ENCODE results near the gene ENSA. TPM values are rescaled to one million over a fixed set of nuclear protein-coding genes. Genes with fewer than 3 reads are reported as not detected.
"Not testable (repeated sequence)": the region's sequence is repeated elsewhere in the genome, so short reads cannot be mapped to it uniquely, and the experiment has no call there.

Gene ENSA
- total and polyA plus RNA-seq, 2 donors (not counting 3 experiments of a cell fraction or from before 2014, with no cell fraction given): 32.4 to 155 TPM

DNA sequence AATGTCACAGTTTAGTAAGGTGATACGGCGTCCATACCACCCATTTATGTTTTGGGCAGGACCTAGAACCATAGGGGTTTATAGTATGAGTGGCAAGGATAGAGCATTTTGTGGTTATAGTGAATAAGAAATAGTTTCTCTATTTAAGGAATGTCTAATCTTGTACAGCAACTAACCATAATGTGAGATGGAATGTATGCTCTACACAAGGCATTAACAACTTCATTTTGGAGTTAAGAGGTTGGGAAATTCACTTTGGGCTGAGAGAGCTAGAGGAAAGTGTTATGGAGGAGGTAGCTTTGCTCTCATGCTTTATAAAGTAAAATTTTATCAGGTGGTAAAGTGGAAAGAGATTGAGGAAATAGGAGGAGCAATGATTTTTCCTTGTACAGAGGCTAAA is 47.0 kb downstream of the ENSA start:
- TF ChIP-seq MYC (IDR thresholded peaks at IDR 0.05; ENCODE audit: low read depth, low read length) (no peak), POLR2A (IDR thresholded peaks at IDR 0.05; ENCODE audit: low read depth, low read length) (no peak), GATA2 (IDR thresholded peaks at IDR 0.05; ENCODE audit: insufficient read depth, insufficient read length, low read depth, low read length) (no peak), EZH2 (IDR thresholded peaks at IDR 0.05; ENCODE audit: borderline replicate concordance, low read depth, low read length, severe bottlenecking) (no peak), POLR2AphosphoS5 (IDR thresholded peaks at IDR 0.05; ENCODE audit: insufficient read depth, low read depth, low read length) (no peak), FOS (IDR thresholded peaks at IDR 0.05; ENCODE audit: borderline replicate concordance, insufficient read depth, low read length) (no peak), JUN (IDR thresholded peaks at IDR 0.05; ENCODE audit: borderline replicate concordance, insufficient read depth, insufficient read length, low read depth) (no peak), MAX (IDR thresholded peaks at IDR 0.05; ENCODE audit: insufficient read depth, insufficient read length) (no peak)
- TF ChIP-seq, protein P1, sequence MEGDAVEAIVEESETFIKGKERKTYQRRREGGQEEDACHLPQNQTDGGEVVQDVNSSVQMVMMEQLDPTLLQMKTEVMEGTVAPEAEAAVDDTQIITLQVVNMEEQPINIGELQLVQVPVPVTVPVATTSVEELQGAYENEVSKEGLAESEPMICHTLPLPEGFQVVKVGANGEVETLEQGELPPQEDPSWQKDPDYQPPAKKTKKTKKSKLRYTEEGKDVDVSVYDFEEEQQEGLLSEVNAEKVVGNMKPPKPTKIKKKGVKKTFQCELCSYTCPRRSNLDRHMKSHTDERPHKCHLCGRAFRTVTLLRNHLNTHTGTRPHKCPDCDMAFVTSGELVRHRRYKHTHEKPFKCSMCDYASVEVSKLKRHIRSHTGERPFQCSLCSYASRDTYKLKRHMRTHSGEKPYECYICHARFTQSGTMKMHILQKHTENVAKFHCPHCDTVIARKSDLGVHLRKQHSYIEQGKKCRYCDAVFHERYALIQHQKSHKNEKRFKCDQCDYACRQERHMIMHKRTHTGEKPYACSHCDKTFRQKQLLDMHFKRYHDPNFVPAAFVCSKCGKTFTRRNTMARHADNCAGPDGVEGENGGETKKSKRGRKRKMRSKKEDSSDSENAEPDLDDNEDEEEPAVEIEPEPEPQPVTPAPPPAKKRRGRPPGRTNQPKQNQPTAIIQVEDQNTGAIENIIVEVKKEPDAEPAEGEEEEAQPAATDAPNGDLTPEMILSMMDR (IDR thresholded peaks at IDR 0.05; ENCODE audit: extremely low read depth in 1 of 2, insufficient read depth in 1 of 2, low read depth in 1 of 2, low read length in 2 of 2): no peak
- no TSS peak for BruUV-seq (replicated peaks)
- no peak overlapping the region for H3K27ac ChIP-seq (ENCODE audit: insufficient read depth, low read depth, low read length)
- DNase-seq (ENCODE audit: low read depth, low spot score) (no peak), FAIRE-seq (no peak)
- no peaks in the 10 kb centered on the region for H3K9me3 ChIP-seq (replicated peaks; ENCODE audit: control insufficient read depth, insufficient read depth, low read length)
- H2AFZ ChIP-seq (ENCODE audit: low read depth, low read length): no peak overlapping the region
- no peak overlapping the region for H3K4me3 ChIP-seq (replicated peaks in 1 of 3; ENCODE audit: insufficient read depth in 1 of 3, low read depth in 1 of 3, low read length in 3 of 3)
- H3K27me3 ChIP-seq (ENCODE audit: control insufficient read depth in 2 of 2, insufficient read depth in 2 of 2, low read length in 2 of 2): no peaks in the 10 kb centered on the region
- H3K79me2 ChIP-seq (ENCODE audit: control insufficient read depth, insufficient read depth, low read length): peaks cover 27% of the 10 kb centered on the region
- ChIA-PET POLR2A (no interaction called here), CTCF (interaction anchor here (10.3 to 13.4 kb wide), 2 partner anchors 20 to 38 kb away, joined by 147 to 184 read pairs; no protein-coding TSS in a partner anchor)
- no peaks in the 10 kb centered on the region for H3K9me1 ChIP-seq (replicated peaks; ENCODE audit: control insufficient read depth, extremely low read depth, insufficient read depth, low read length)
- H3K4me2 ChIP-seq (ENCODE audit: insufficient read depth, low read length): no peak overlapping the region
- intact Hi-C loops (cut with micrococcal nuclease) (no loop called here), dilution Hi-C loops (cut with MboI; ENCODE audit: extremely low pct_ligation_motif_present, low sequenced_read_pairs) (no loop called here)
- H4K20me1 ChIP-seq (replicated peaks; ENCODE audit: control insufficient read depth, extremely low read depth, insufficient read depth, low read length): peaks cover 7% of the 10 kb centered on the region
- H3K4me1 ChIP-seq (ENCODE audit: control insufficient read depth, extremely low read depth, insufficient read depth, low read length): peaks cover 6% of the 10 kb centered on the region
- peaks cover 0 to 6% of the 10 kb centered on the region in 2 experiments for H3K36me3 ChIP-seq (ENCODE audit: control insufficient read depth in 2 of 2, extremely low read depth in 1 of 2, insufficient read depth in 2 of 2, low read length in 2 of 2)
- H3K9ac ChIP-seq (replicated peaks; ENCODE audit: extremely low read depth, insufficient read depth, low read length): no peak overlapping the region

DNA sequence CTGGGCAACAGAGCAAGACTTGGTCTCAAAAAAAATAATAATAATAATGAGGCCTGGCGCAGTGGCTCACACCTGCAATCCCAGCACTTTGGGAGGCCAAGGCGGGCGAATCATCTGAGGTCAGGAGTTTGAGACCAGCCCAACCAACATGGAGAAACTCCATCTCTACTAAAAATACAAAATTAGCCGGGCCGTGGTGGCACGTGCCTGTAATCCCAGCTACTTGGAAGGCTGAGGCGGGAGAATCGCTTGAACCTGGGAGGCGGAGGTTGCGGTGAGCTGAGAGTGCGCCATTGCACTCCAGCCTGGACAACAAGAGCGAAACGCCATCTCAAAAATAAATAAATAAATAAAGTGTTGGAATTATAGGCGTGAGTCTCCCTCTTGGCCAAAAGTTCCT is 47.5 kb downstream of the ENSA start:
- dilution Hi-C loops (cut with MboI; ENCODE audit: extremely low pct_ligation_motif_present, low sequenced_read_pairs); H3K9me1 ChIP-seq (replicated peaks; ENCODE audit: control insufficient read depth, extremely low read depth, insufficient read depth, low read length); H3K9me3 ChIP-seq (replicated peaks; ENCODE audit: control insufficient read depth, insufficient read depth, low read length); H3K4me3 ChIP-seq (replicated peaks in 1 of 3; ENCODE audit: insufficient read depth in 1 of 3, low read depth in 1 of 3, low read length in 3 of 3); intact Hi-C loops (cut with micrococcal nuclease); H2AFZ ChIP-seq (ENCODE audit: low read depth, low read length); H3K9ac ChIP-seq (replicated peaks; ENCODE audit: extremely low read depth, insufficient read depth, low read length); H3K27me3 ChIP-seq (ENCODE audit: control insufficient read depth in 2 of 2, insufficient read depth in 2 of 2, low read length in 2 of 2); H3K4me1 ChIP-seq (ENCODE audit: control insufficient read depth, extremely low read depth, insufficient read depth, low read length); H3K4me2 ChIP-seq (ENCODE audit: insufficient read depth, low read length); DNase-seq (ENCODE audit: low read depth, low spot score); BruUV-seq (replicated peaks); POLR2A ChIA-PET; FAIRE-seq; H3K27ac ChIP-seq (ENCODE audit: insufficient read depth, low read depth, low read length); H3K36me3 ChIP-seq (ENCODE audit: control insufficient read depth in 2 of 2, extremely low read depth in 1 of 2, insufficient read depth in 2 of 2, low read length in 2 of 2): not testable (repeated sequence)
- CTCF ChIA-PET: interaction anchor here (10.3 to 13.4 kb wide), 2 partner anchors 20 to 39 kb away, joined by 147 to 184 read pairs; no protein-coding TSS in a partner anchor
- Histone ChIP-seq H4K20me1 (replicated peaks; ENCODE audit: control insufficient read depth, extremely low read depth, insufficient read depth, low read length) (peaks cover 11% of the 10 kb centered on the region), H3K79me2 (ENCODE audit: control insufficient read depth, insufficient read depth, low read length) (peaks cover 31% of the 10 kb centered on the region)

DNA sequence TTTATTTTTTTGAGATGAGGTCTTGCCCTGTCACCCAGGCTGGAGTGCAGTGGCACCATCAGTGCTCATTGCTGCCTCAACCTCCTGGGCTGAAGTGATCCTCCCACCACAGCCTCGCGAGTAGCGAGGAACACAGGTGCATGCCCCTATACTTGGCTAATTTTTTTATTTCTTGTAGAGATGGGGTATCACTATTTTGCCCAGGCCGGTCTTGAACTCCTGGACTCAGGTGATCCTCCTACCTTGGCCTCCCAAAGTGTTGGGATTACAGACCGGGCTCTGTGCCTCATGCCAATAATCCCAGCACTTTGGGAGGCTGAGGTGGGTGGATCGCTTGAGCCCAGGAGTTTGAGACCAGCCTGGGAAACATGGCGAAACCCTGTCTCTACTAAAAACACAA is 48.0 kb downstream of the ENSA start:
- H3K27me3 ChIP-seq (ENCODE audit: control insufficient read depth in 2 of 2, insufficient read depth in 2 of 2, low read length in 2 of 2); DNase-seq (ENCODE audit: low read depth, low spot score); BruUV-seq (replicated peaks); H2AFZ ChIP-seq (ENCODE audit: low read depth, low read length); H3K4me2 ChIP-seq (ENCODE audit: insufficient read depth, low read length); H3K9ac ChIP-seq (replicated peaks; ENCODE audit: extremely low read depth, insufficient read depth, low read length); POLR2A ChIA-PET; dilution Hi-C loops (cut with MboI; ENCODE audit: extremely low pct_ligation_motif_present, low sequenced_read_pairs); H3K4me3 ChIP-seq (replicated peaks in 1 of 3; ENCODE audit: insufficient read depth in 1 of 3, low read depth in 1 of 3, low read length in 3 of 3); H3K4me1 ChIP-seq (ENCODE audit: control insufficient read depth, extremely low read depth, insufficient read depth, low read length); H3K9me1 ChIP-seq (replicated peaks; ENCODE audit: control insufficient read depth, extremely low read depth, insufficient read depth, low read length); H3K9me3 ChIP-seq (replicated peaks; ENCODE audit: control insufficient read depth, insufficient read depth, low read length); intact Hi-C loops (cut with micrococcal nuclease); FAIRE-seq; H3K27ac ChIP-seq (ENCODE audit: insufficient read depth, low read depth, low read length): not testable (repeated sequence)
- Histone ChIP-seq H3K79me2 (ENCODE audit: control insufficient read depth, insufficient read depth, low read length) (peaks cover 36% of the 10 kb centered on the region), H4K20me1 (replicated peaks; ENCODE audit: control insufficient read depth, extremely low read depth, insufficient read depth, low read length) (peaks cover 15% of the 10 kb centered on the region), H3K36me3 (ENCODE audit: control insufficient read depth in 2 of 2, extremely low read depth in 1 of 2, insufficient read depth in 2 of 2, low read length in 2 of 2) (peaks cover 0 to 15% of the 10 kb centered on the region in 2 experiments)
- CTCF ChIA-PET: interaction anchor here (10.3 to 13.4 kb wide), 2 partner anchors 19 to 39 kb away, joined by 147 to 184 read pairs; no protein-coding TSS in a partner anchor
